ENCODE results near the gene ABL1.

DNA sequence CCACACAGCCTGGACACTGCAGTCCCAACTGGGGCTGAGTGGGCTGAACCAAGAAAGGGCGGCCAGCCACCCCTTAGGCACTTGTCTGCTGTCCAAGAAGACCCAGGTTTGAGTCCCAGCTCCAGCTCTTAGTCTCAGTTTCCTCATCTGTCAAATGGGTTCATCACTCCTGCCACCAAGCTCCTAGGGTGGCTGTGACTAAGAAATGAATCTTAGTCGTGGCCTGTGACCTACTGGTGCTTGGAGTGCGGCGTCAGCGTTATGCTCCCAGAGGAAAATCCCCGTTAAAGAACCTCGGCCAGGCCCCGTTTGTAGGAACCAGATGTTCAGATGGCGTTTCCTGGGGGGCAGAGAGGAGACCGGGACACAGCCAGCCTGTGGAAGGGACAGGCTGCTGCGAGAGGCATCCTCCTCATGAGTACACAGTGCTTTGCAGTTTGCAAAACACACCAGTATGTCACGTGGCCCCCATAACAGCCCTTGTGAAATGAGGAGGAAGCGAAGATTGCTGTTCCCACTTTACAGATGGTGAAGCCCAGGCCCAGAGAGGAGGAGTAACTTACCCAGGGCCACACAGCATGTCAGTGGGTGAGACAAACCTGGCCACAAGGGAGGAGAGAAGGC lies 100.7 kb downstream of the ABL1 start:
- no peak for TF ChIP-seq CTCF (IDR thresholded peaks at IDR 0.05)
- no peak for TF ChIP-seq EP300 (IDR thresholded peaks at IDR 0.05)

Data from sigmoid colon (tissue), 4 donors.